ENCODE results near the gene HSD17B7. TPM values are rescaled to one million over a fixed set of nuclear protein-coding genes. Genes with fewer than 3 reads are reported as not detected.
"Not testable (repeated sequence)": the region's sequence is repeated elsewhere in the genome, so short reads cannot be mapped to it uniquely, and the experiment has no call there.

Gene HSD17B7
- total RNA-seq, 1 donor from 2014 or later, result 19.2 TPM

- not testable (repeated sequence) for DNase-seq (ENCODE audit: low read depth in 2 of 2)
Measured at GRCh38 chr1:162807503-162807902, 17.0 kb downstream of the HSD17B7 start.

- DNase-seq (ENCODE audit: low read depth in 2 of 2), result not testable (repeated sequence)
Measured at GRCh38 chr1:162812357-162812756, 21.9 kb downstream of the HSD17B7 start.

GRCh38 chr1:162818136-162818535, 27.6 kb downstream of the HSD17B7 start:
- not testable (repeated sequence) for DNase-seq (ENCODE audit: low read depth in 2 of 2)

GRCh38 chr1:162818666-162819065, 28.2 kb downstream of the HSD17B7 start:
- not testable (repeated sequence) for DNase-seq (ENCODE audit: low read depth in 2 of 2)

- DNase-seq (ENCODE audit: low read depth in 2 of 2), result peak; percentile 17 to 39
Measured at GRCh38 chr1:162822391-162823200, 32.1 kb downstream of the HSD17B7 start.

- peak; percentile 7 to 72 for DNase-seq (ENCODE audit: low read depth in 2 of 2)
Measured at GRCh38 chr1:162823231-162823630, 32.7 kb downstream of the HSD17B7 start.

GRCh38 chr1:162823771-162824525, 33.4 kb downstream of the HSD17B7 start:
- DNase-seq (ENCODE audit: low read depth in 2 of 2), result peak in 1 of 2 donors; percentile 12

GRCh38 chr1:162829268-162829667, 38.8 kb downstream of the HSD17B7 start:
- DNase-seq (ENCODE audit: low read depth in 2 of 2), result no peak

GRCh38 chr1:162832470-162832869, 42.0 kb downstream of the HSD17B7 start:
- DNase-seq (ENCODE audit: low read depth in 2 of 2), result no peak

- DNase-seq (ENCODE audit: low read depth in 2 of 2), result no peak
Measured at GRCh38 chr1:162835157-162835899, 44.8 kb downstream of the HSD17B7 start.

GRCh38 chr1:162838863-162839262, 48.4 kb downstream of the HSD17B7 start:
- DNase-seq (ENCODE audit: low read depth in 2 of 2), result no peak

- no peak for DNase-seq (ENCODE audit: low read depth in 2 of 2)
Measured at GRCh38 chr1:162840250-162840839, 49.8 kb downstream of the HSD17B7 start.

- DNase-seq (ENCODE audit: low read depth in 2 of 2), result no peak
Measured at GRCh38 chr1:162844153-162844552, 53.7 kb downstream of the HSD17B7 start.

GRCh38 chr1:162846256-162847212, 56.0 kb downstream of the HSD17B7 start:
- DNase-seq (ENCODE audit: low read depth in 2 of 2), result peak in 1 of 2 donors; percentile 77

GRCh38 chr1:162847839-162848453, 57.4 kb downstream of the HSD17B7 start:
- peak; percentile 86 to 87 for DNase-seq (ENCODE audit: low read depth in 2 of 2)

- peak; percentile 24 to 51 for DNase-seq (ENCODE audit: low read depth in 2 of 2)
Measured at GRCh38 chr1:162849711-162850110, 59.2 kb downstream of the HSD17B7 start.

- DNase-seq (ENCODE audit: low read depth in 2 of 2), result no peak
Measured at GRCh38 chr1:162851341-162851740, 60.8 kb downstream of the HSD17B7 start.

- DNase-seq (ENCODE audit: low read depth in 2 of 2), result peak; percentile 80 to 90
Measured at GRCh38 chr1:162854245-162854882, 63.9 kb downstream of the HSD17B7 start.

GRCh38 chr1:162855461-162856150, 65.1 kb downstream of the HSD17B7 start:
- peak in 1 of 2 donors; percentile 69 for DNase-seq (ENCODE audit: low read depth in 2 of 2)

Data from lung microvascular endothelial cell (primary cell).